GM12891 (cell line): Measurements from ENCODE around the gene DDIT4L.

Source experiments
- POLR2A ChIP-seq: IDR thresholded peaks from 2 replicates; pipeline ENCODE4 v1.6.1; 2011; ENCODE audit warnings: low read depth, low read length, control low read depth
- POLR2AphosphoS5 ChIP-seq: IDR thresholded peaks from 2 replicates; pipeline ENCODE4 v1.6.1; 2011; ENCODE audit warnings: low read depth, low read length, control low read depth

DNA sequence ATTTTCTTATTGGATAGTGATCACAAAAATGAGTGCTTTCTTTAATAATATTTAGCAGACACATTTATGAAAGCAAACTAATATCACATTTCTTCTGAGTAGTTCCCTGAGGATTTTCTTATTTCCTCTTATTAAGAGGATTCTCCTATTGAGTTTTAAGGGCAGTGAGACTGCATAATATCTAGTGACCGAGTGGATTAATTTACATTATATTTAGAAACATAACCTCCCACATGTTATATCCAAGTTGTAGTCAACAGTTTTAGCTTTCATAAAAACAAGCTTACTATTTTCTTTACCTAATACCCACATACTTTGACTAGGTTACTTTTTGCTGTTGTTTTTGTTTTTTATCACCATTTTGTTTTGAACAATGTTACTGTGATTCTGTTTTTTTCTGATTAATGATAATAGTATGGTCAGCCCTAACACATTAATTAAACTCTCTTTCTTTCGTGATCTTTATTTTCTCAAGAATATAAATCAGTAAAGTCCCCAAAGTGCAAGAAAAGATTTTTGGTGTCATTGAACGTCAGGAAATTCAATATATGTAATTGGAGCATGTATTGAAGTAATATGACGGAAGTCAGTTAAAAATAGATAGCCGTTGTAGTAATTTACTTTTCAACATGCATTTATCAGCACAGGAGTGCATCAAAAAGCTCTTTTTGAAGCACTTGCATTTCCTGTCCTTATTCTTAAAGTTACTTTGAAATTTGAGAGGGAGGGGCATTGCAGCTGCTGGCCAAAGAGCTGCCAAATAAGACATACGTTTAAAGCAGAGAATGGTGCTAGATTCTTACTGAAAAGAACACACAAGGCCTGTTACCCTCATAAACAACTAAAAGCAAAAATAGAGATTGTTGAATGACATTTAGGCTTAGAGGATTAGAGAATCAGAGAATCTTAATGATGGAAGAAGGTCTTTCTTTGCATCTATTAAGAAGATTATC is 25.2 kb downstream of the DDIT4L start:
- TF ChIP-seq POLR2AphosphoS5: no peak
- TF ChIP-seq POLR2A: no peak
